ENCODE measurements around the gene ATG4B.

ATG4B gene

DNA sequence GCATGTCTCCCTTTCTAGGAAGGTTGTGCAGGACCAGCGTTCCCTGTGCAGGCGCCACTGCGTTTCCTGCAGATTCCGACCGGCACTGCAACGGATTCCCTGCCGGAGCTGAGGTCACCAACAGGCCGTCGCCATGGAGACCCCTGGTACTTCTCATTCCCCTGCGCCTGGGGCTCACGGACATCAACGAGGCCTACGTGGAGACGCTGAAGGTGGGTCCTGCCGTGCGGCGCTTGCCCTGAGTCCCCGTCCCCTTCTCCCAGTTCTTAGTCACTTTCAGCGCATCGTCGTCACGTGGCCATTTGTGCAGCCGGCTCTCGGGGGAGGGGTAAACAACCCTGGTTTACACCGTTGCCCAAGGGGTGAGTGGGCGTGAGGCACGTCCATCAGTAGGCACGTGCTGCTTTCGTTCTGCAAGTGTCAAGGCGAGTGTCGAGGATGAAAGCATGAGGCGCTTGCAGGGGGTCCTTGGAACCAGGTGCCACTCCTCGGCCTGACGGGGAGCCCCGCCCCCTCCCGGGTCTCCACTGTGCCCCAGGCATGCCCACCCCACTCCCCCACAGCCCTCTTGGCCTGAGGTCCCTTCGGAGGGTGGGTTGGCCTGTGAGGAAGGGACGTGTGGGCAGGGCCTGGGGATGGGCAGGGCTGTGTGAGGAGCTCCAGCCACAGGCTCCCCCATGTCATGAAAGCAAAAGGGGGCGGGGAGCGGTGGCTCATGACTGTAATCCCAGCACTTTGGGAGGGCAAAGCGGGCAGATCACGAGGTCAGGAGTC, 29.3 kb downstream of the ATG4B start:
- DNase-seq (ENCODE audit: low read depth, low spot score), result peak; percentile 80

DNA sequence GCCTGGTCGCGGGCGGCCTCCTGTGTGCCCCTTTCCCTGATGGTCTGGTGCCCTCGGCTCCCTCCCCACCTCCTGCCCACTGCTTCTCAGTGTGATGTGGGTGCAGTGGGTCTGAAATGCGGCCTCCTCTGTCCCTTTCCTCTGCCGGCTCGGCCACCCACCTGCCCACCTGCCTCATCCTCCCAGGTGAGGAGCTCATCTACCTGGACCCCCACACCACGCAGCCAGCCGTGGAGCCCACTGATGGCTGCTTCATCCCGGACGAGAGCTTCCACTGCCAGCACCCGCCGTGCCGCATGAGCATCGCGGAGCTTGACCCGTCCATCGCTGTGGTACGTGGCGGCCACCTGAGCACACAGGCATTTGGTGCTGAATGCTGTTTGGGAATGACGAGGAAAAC, 30.9 kb downstream of the ATG4B start:
- no peak for DNase-seq (ENCODE audit: low read depth, low spot score)

- DNase-seq (ENCODE audit: low read depth, low spot score), result no peak
These were observed 31.3 kb downstream of the ATG4B start for GRCh38 chr2:241668839-241669238.

DNA sequence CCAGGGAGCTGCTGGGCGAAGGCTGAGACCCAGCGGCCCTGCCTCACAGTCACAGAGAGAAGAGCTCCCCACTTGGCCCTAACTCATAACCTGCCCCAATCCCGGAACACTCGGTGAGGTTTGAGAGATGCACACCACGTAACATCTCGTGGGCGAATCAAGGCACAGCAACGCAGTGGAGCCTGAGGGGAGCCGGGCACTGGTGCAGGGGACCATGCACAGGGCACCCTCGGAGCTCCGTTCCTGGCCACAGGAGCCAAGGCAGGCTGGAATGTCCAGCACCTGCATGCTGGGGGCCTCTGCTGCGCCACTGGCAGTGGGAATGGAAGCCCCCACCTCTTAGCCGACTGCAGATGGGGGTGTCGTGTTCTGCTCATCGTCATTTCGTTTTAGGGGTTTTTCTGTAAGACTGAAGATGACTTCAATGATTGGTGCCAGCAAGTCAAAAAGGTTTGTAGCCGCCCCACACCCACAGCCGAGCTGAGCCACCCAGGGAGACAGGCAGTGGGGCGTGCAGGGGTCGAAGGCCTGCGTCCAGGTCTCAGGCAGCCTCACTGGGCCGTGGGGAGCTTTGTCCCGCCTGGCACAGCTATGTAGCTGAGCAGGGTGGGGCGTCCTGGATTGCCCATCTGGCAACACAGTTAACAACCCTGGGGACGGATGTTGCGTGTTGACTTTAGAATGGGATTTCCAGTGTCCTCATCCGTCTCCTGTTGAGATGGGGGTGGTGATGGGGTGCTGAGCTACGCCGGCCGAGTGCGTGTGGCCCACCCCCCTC, 33.0 kb downstream of the ATG4B start:
- no peak for DNase-seq (ENCODE audit: low read depth, low spot score)

- no peak for DNase-seq (ENCODE audit: low read depth, low spot score)
These were observed 34.2 kb downstream of the ATG4B start for GRCh38 chr2:241671457-241672240.

GRCh38 chr2:241672243-241673188, 35.0 kb downstream of the ATG4B start:
- DNase-seq (ENCODE audit: low read depth, low spot score), result no peak

DNA sequence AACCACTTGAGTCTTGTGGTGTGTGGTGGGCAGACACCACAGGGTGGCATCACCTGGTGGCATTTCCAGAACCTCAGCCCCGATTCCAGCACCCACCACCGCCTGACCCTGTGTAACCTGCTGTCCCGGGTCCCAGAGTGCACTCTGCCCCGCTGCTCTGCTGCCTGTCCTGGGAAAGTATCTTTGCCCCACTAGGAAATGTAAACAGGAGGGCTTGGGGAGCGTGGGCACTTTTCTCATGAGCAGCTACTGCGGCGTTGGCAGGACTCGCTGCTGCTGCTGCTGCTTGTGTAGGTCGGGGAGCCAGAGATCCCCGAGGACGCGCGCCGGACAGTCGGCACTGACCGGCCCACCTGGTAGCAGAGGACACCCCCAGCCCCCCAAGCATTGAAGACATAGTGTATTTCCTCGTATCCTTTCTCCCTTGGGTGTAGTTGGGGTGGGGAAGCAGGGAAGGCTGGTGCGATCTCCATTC, 35.7 kb downstream of the ATG4B start:
- no peak for DNase-seq (ENCODE audit: low read depth, low spot score)

DNA sequence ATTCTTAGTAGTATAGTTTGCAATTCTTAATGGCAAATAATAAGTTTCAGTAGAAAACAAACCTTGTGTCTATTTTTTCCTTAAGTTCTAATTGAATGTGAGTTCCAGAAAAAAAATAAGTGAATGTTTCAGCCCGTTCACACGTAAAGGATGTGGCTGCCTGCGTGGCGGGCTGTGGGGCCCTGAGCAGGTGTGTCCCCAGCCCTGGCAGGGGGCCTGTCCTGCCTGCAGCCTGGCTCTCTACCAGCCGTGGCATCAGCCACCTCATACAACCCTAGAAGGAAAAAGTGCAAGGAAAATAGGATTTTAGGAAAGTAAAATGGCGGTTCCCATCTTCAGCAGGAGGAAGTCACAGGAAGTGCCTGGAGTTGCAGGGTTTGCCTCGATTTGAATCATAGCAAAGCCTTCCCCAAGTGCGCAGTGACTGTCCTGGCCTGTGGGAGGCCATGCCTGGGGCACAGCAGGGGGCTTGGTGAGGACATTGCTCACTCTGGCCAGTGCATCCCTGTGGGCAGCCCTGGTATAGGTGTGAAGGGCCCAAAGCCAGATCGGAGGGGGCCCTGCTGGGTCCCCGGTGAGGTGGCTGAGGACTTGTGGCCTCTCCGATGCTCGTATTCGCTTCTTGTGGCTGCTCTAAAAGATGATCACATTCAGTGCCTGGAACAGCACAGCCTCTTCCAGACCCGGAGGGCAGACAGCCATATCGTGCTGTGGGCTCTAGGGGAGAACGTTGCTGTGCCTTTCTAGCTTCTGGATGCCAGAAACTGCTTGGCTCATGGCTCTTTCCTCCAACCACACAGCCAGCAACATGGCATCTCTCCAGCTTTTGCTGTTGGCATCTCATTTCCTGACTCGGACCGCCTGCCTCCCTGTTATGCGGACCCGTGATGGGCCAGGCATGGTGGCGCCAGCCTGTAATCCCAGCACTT, 36.6 kb downstream of the ATG4B start:
- peak; percentile 87 for DNase-seq (ENCODE audit: low read depth, low spot score)

DNA sequence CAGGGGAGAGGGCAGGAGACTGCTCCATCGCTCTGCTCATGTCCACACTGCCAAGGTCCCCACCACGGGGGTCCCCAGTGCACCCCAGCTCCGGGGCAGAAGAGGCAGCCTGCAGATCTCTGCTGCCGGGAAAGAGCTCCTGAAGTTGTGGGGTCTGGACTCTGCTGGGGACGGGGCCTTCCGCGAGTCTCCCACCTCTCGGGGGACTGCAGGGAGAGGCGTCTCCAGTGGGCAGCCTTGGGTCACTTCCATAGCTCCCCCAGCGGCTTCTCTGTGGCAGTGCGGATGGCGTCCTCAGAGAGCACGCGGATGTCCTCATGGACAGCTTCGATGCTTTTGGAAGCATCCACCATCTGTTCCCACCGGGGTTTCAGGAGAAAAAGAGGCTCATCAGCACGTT, 38.4 kb downstream of the ATG4B start:
- no peak for DNase-seq (ENCODE audit: low read depth, low spot score)

- DNase-seq (ENCODE audit: low read depth, low spot score), result no peak
These were observed 39.2 kb downstream of the ATG4B start for GRCh38 chr2:241676665-241677064.

DNA sequence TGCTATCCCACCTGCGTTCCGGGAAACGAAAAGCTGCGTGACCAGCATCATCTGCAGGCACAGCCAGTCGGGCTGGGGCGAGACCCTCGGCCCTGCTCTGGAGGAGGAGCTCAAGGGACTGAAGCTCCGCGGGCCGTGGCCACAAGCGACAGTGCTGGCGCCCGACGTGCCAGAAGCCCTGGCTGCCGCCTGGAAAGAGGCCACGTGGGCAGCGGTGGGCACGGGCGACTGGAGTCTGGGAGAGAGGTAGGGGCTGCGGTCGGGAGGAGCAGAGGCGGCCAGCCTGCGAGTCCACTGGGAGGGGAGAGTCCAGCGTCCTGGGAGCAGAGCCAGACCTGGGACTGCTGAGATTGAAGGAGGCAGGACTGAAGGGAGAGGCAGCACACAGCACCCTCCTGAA, 39.9 kb downstream of the ATG4B start:
- no peak for DNase-seq (ENCODE audit: low read depth, low spot score)

DNA sequence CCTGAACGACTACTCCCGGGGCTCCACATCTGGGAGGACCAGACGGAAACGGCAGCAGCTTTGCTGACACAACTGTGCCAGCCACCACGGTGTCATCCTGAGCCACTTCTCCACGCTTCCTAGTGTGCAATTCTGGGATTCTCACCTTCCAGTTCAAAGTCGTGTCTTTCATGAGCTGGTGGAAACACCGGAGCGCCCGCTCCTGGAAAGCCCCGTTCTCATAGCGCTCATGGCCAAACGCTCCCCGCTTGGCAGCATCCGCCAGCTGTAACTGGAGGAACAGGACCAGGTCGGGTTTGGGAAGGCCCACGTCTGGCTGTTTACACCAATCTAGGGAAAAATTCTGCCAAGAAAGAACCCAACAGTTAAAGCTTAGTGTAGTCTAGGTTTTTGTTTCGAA, 40.8 kb downstream of the ATG4B start:
- DNase-seq (ENCODE audit: low read depth, low spot score), result no peak

DNA sequence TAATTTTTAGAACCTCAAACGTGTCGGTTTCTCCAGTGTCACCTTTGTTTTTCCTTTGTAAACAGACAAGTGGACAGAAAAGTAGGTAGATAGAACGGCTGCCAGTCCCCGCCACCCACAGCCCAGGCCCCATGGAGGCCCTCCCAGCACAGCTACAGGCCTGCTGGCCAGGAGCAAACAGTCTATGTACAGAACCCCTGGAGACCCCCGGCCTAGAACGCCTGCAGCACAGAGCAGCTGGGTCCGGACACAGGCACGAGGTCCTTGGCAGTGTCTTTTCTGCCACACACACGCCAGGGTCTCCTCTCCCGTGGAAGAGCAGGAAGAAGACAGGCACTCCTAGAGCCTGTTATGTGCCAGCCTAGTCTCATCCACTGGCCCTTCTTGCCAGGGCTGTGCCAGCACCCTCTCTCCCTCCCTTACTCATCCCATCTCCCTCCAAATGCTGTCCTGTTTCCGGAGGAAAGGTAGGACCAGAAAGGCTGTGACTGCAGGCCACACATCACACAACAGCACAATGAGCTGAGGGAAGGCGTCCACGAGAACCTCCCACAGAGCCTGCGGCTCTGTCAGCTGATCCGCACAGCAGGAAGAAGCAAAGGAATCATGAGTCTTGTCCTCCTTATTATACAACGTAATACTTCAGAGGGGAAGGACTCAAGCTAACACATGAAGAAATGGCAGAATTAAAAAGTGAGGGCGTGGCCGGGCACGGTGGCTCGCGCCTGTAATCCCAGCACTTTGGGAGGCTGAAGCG, 41.5 kb downstream of the ATG4B start:
- no peak for DNase-seq (ENCODE audit: low read depth, low spot score)

GRCh38 chr2:241680044-241680443, 42.6 kb downstream of the ATG4B start:
- DNase-seq (ENCODE audit: low read depth, low spot score), result no peak

DNA sequence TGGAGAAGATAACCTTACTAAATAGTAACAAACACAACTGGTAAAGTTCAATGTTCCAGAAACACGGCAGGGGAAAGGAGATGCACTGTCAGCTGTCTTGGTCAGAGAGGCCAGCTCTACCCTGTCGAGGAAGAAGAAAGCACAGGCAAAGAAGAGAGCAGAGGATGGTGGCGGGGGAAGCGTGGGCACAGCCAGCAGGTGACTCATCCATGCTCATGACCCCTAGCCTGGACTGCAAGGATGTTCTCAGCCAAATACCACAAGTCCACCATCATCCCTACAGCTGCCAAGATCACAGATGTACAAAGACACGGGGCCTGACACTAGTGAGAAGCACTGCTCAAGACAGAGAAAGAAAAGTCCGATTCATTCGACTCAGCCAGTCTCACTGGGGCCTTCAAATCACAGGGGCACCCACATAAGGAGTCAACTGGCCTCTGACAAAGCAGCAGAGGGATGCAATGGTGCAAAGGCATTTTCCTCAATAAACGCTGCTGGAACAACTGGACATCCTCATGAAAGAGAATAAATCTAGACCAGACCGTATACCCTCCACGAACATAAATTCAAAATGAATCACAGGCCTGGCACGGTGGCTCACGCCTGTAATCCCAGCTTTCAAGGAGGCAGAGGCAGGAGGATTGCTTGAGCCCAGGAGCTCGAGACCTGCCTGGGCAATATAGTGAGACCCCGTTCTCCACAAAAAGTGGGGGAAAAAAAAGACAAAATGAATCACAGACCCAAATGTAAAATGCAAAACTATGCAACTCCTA, 43.5 kb downstream of the ATG4B start:
- DNase-seq (ENCODE audit: low read depth, low spot score), result peak; percentile 90

DNA sequence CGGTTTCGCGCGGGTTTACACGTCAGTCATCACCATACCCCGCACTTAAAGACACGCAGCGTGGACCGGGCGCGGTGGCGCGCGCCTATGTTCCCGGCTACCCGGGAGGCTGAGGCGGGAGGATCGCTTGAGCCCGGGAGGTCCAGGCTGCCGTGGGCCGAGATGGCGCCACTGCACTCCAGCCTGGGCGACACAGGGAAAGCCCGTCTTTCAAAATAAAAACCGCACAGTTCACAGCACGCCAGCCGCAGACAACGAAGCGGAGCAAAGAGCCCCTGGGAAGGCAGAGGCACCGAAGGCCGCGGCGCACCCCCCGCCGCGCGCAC, 48.8 kb downstream of the ATG4B start:
- peak; percentile 22 for DNase-seq (ENCODE audit: low read depth, low spot score)

- peak; percentile 99 for DNase-seq (ENCODE audit: low read depth, low spot score)
These were observed 49.3 kb downstream of the ATG4B start, which contains the start of gene DTYMK for GRCh38 chr2:241686650-241687425. DTYMK (minus strand) TSS chr2:241686815; CDS start chr2:241686783, 32 bp downstream.

DNA sequence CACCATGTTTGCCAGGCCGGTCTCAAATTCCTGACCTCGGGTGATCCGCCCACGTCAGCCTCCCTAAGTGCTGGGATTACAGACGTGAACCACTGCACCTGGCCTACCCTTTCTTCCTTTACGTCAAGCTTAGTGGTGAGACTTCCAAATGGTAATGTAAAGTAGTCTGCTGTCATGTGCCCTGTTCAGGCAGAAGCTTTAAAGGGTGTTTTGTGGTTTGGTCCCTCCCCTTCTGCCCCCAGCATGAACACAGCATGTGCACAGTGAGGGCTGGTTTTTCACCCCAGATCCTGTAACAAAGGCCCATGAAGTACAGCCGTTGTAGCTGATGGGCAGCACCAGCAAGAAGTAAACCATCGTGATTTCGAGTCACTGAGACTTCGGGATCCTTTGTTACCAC, 51.8 kb downstream of the ATG4B start:
- DNase-seq (ENCODE audit: low read depth, low spot score), result no peak
